Measurements from ENCODE around the gene FAM163B.

DNA sequence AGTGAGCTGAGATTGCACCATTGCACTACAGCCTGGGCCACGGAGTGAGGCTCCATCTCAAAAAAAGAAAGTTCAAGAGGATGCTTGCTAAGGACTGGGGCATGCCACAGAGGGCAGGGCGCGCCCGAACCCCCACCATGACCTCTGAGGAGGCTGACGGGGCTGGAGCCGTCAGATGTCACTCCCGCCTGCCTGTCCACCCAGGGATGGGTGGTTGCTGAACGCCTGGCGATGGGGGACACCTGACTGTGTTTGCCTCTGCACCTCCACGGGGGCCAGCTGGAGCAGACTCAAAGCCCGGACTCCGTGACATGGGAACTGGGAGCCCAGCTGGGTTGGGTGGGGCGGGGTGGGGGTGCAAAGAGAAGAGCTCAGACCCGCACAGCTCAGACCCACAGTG, 42.8 kb downstream of the FAM163B start:
- TF ChIP-seq, protein P1, sequence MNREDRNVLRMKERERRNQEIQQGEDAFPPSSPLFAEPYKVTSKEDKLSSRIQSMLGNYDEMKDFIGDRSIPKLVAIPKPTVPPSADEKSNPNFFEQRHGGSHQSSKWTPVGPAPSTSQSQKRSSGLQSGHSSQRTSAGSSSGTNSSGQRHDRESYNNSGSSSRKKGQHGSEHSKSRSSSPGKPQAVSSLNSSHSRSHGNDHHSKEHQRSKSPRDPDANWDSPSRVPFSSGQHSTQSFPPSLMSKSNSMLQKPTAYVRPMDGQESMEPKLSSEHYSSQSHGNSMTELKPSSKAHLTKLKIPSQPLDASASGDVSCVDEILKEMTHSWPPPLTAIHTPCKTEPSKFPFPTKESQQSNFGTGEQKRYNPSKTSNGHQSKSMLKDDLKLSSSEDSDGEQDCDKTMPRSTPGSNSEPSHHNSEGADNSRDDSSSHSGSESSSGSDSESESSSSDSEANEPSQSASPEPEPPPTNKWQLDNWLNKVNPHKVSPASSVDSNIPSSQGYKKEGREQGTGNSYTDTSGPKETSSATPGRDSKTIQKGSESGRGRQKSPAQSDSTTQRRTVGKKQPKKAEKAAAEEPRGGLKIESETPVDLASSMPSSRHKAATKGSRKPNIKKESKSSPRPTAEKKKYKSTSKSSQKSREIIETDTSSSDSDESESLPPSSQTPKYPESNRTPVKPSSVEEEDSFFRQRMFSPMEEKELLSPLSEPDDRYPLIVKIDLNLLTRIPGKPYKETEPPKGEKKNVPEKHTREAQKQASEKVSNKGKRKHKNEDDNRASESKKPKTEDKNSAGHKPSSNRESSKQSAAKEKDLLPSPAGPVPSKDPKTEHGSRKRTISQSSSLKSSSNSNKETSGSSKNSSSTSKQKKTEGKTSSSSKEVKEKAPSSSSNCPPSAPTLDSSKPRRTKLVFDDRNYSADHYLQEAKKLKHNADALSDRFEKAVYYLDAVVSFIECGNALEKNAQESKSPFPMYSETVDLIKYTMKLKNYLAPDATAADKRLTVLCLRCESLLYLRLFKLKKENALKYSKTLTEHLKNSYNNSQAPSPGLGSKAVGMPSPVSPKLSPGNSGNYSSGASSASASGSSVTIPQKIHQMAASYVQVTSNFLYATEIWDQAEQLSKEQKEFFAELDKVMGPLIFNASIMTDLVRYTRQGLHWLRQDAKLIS (CRISPR knock-in tag; IDR thresholded peaks at IDR 0.05), result no peak
- TF ChIP-seq PHF21A (IDR thresholded peaks at IDR 0.05; ENCODE audit: borderline replicate concordance, low read depth), result no peak

All from K562 (cell line).